Astrocyte (in vitro differentiated cells and primary cell): ENCODE data around the gene MRPS25. TPM values are rescaled to one million over a fixed set of nuclear protein-coding genes. Genes with fewer than 3 reads are reported as not detected.

Experiments
- DNase-seq: peaks from one replicate; pipeline ENCODE4 v3.0.0-alpha.2; 2010; ENCODE audit warnings: low read depth
- FAIRE-seq: peaks from 2 replicates; lab custom pipeline; 2011; peaks lifted over from hg19 to GRCh38; lab: Jason Lieb, UNC
- H2AFZ ChIP-seq: 2 replicates; pipeline ENCODE4 v1.6.0; 2012; ENCODE audit warnings: low read depth, low read length, inconsistent platforms
- H3K27ac ChIP-seq: 2 replicates; pipeline ENCODE4 v1.5.1; 2011; ENCODE audit warnings: low read depth, low read length, inconsistent platforms
- H3K27me3 ChIP-seq: 2 replicates; pipeline ENCODE4 v1.6.0; 2011; ENCODE audit warnings: low read length, inconsistent platforms; ENCODE audit not compliant: insufficient read depth
- H3K36me3 ChIP-seq: 2 replicates; pipeline ENCODE4 v1.5.1; 2011; ENCODE audit warnings: low read length, inconsistent platforms; ENCODE audit not compliant: insufficient read depth
- H3K4me1 ChIP-seq: 2 replicates; pipeline ENCODE4 v1.5.1; 2011; ENCODE audit warnings: low read length, inconsistent platforms; ENCODE audit not compliant: insufficient read depth
- H3K4me2 ChIP-seq: 2 replicates; pipeline ENCODE4 v1.6.0; 2012; ENCODE audit warnings: low read length, inconsistent platforms
- H3K4me3 ChIP-seq: 2 replicates; pipeline ENCODE4 v1.5.1; 2011; ENCODE audit warnings: low read depth, mild to moderate bottlenecking, low read length, inconsistent platforms; ENCODE audit not compliant: insufficient read depth
- H3K79me2 ChIP-seq: 2 replicates; pipeline ENCODE4 v1.6.0; 2012; ENCODE audit warnings: mild to moderate bottlenecking, low read length, inconsistent platforms; ENCODE audit not compliant: insufficient read depth
- H3K9ac ChIP-seq: 2 replicates; pipeline ENCODE4 v1.6.0; 2012; ENCODE audit warnings: mild to moderate bottlenecking, low read length, inconsistent platforms
- H3K9me3 ChIP-seq: 2 replicates; pipeline ENCODE4 v1.5.1; 2012; ENCODE audit warnings: low read depth, mild to moderate bottlenecking, low read length, inconsistent platforms; ENCODE audit not compliant: insufficient read depth
- H4K20me1 ChIP-seq: 2 replicates; pipeline ENCODE4 v1.6.0; 2012; ENCODE audit warnings: low read length, inconsistent platforms; ENCODE audit not compliant: insufficient read depth
- H3K27ac Mint-ChIP-seq: one replicate; pipeline ENCODE4 v1.8.0; 2021; ENCODE audit warnings: mild to moderate bottlenecking, mixed read lengths; ENCODE audit not compliant: unreplicated experiment
- H3K27me3 Mint-ChIP-seq: one replicate; pipeline ENCODE4 v1.8.0; 2021; ENCODE audit warnings: low read depth, mixed read lengths; ENCODE audit not compliant: unreplicated experiment
- H3K36me3 Mint-ChIP-seq: one replicate; pipeline ENCODE4 v1.8.0; 2021; ENCODE audit warnings: low read depth, mixed read lengths; ENCODE audit not compliant: unreplicated experiment
- H3K4me1 Mint-ChIP-seq: one replicate; pipeline ENCODE4 v1.8.0; 2021; ENCODE audit warnings: low read depth, mixed read lengths; ENCODE audit not compliant: unreplicated experiment
- H3K4me3 Mint-ChIP-seq: one replicate; pipeline ENCODE4 v1.8.0; 2021; ENCODE audit warnings: mild to moderate bottlenecking, moderate library complexity, mixed read lengths; ENCODE audit not compliant: unreplicated experiment
- H3K9me3 Mint-ChIP-seq: one replicate; pipeline ENCODE4 v1.8.0; 2021; ENCODE audit warnings: mild to moderate bottlenecking, mixed read lengths; ENCODE audit not compliant: unreplicated experiment
- CTCF ChIP-seq: IDR thresholded peaks from 2 replicates; pipeline ENCODE4 v1.5.1; 2011; ENCODE audit warnings: low read depth, mild to moderate bottlenecking, inconsistent platforms, low read length, moderate library complexity; ENCODE audit not compliant: insufficient read depth
- EZH2 ChIP-seq: IDR thresholded peaks from 2 replicates; pipeline ENCODE4 v1.6.1; 2012; ENCODE audit warnings: mild to moderate bottlenecking, low read length, inconsistent platforms; ENCODE audit not compliant: insufficient read depth
- total RNA-seq: library from RNA; stranded (reverse); gene quantifications from 2 replicates; pipeline ENCODE4 v1.2.1, GENCODE V29; 2021

MRPS25 gene
- total RNA-seq, 1 donor from 2014 or later, result 38.9 TPM

GRCh38 chr3:15069441-15069840 lies 4.3 kb upstream of the MRPS25 start:
- Mint-ChIP-seq H3K9me3 (no peaks in the 10 kb centered on the region), H3K4me1 (no peaks in the 10 kb centered on the region), H3K36me3 (peaks cover 6% of the 10 kb centered on the region), H3K27me3 (no peaks in the 10 kb centered on the region), H3K4me3 (no peak overlapping the region), H3K27ac (no peak overlapping the region)
- no peaks in the 10 kb centered on the region for H3K27me3 ChIP-seq
- H3K4me3 ChIP-seq, result no peak overlapping the region
- no peak overlapping the region for H3K27ac ChIP-seq
- H4K20me1 ChIP-seq, result peaks cover 3% of the 10 kb centered on the region
- peaks cover 6% of the 10 kb centered on the region for H3K79me2 ChIP-seq
- DNase-seq (no peak), FAIRE-seq (no peak)
- TF ChIP-seq EZH2 (no peak), CTCF (no peak)
- H3K4me2 ChIP-seq, result no peak overlapping the region
- H3K36me3 ChIP-seq, result peaks cover 10% of the 10 kb centered on the region
- H2AFZ ChIP-seq, result no peak overlapping the region
- H3K9ac ChIP-seq, result no peak overlapping the region
- H3K9me3 ChIP-seq, result no peaks in the 10 kb centered on the region
- H3K4me1 ChIP-seq, result peaks cover 1% of the 10 kb centered on the region

GRCh38 chr3:15066467-15066866 lies 1.4 kb upstream of the MRPS25 start:
- FAIRE-seq, result no peak
- H3K4me3 Mint-ChIP-seq, result peak overlapping the region; percentile 17

More at GRCh38 chr3:15066467-15066866, 1.4 kb upstream of the MRPS25 start:
- Mint-ChIP-seq H3K27me3 (no peaks in the 10 kb centered on the region), H3K9me3 (no peaks in the 10 kb centered on the region), H3K4me1 (peaks cover 9% of the 10 kb centered on the region), H3K36me3 (no peaks in the 10 kb centered on the region), H3K27ac (no peak overlapping the region)
- no peaks in the 10 kb centered on the region for H3K27me3 ChIP-seq
- no peak overlapping the region for H3K4me2 ChIP-seq
- peaks cover 23% of the 10 kb centered on the region for H3K79me2 ChIP-seq
- no peak overlapping the region for H3K27ac ChIP-seq
- TF ChIP-seq EZH2 (no peak), CTCF (no peak)
- no peak for DNase-seq
- no peak overlapping the region for H3K9ac ChIP-seq
- peaks cover 16% of the 10 kb centered on the region for H4K20me1 ChIP-seq
- H3K9me3 ChIP-seq, result no peaks in the 10 kb centered on the region
- no peak overlapping the region for H3K4me3 ChIP-seq
- peaks cover 8% of the 10 kb centered on the region for H3K4me1 ChIP-seq
- H3K36me3 ChIP-seq, result no peaks in the 10 kb centered on the region
- H2AFZ ChIP-seq, result no peak overlapping the region
